GM18511 (cell line): ENCODE data around the gene MIER1.
"Not testable (repeated sequence)": the region's sequence is repeated elsewhere in the genome, so short reads cannot be mapped to it uniquely, and the experiment has no call there.

Experiments
- ATAC-seq: cut with Tn5 transposase; IDR thresholded peaks from one replicate; pipeline ENCODE4 v1.9.1; 2021; ENCODE audit warnings: mild to moderate bottlenecking, moderate library complexity; ENCODE audit not compliant: unreplicated experiment

Gene MIER1

GRCh38 chr1:66924756-66925557 is at the start of gene MIER1, which contains the start of gene DNAI4:
Gene MIER1, plus strand, starts transcription at chr1:66924990. Its CDS starts 39 bp downstream, at chr1:66925029.
Gene DNAI4, minus strand, starts transcription at chr1:66924856. Its CDS starts 25 bp downstream, at chr1:66924831.
- peak; percentile 94 for ATAC-seq

- ATAC-seq, result no peak
Measured at GRCh38 chr1:66876664-66877063, 48.1 kb upstream of the MIER1 start.

- no peak for ATAC-seq
Measured at GRCh38 chr1:66889030-66889429, 35.8 kb upstream of the MIER1 start.

- ATAC-seq, result no peak
Measured at GRCh38 chr1:66890621-66891020, 34.2 kb upstream of the MIER1 start.

GRCh38 chr1:66893712-66894111 is 31.1 kb upstream of the MIER1 start:
- no peak for ATAC-seq

GRCh38 chr1:66915203-66915602 is 9.6 kb upstream of the MIER1 start:
- ATAC-seq, result not testable (repeated sequence)

GRCh38 chr1:66916320-66916719 is 8.5 kb upstream of the MIER1 start:
- ATAC-seq, result no peak

- ATAC-seq, result no peak
Measured at GRCh38 chr1:66917476-66917875, 7.3 kb upstream of the MIER1 start.

GRCh38 chr1:66919063-66919462 is 5.7 kb upstream of the MIER1 start:
- ATAC-seq, result no peak

- no peak for ATAC-seq
Measured at GRCh38 chr1:66919828-66920227, 5.0 kb upstream of the MIER1 start.

- no peak for ATAC-seq
Measured at GRCh38 chr1:66920543-66920942, 4.2 kb upstream of the MIER1 start.

GRCh38 chr1:66925558-66925910 is 744 bp downstream of the MIER1 start:
- ATAC-seq, result peak; percentile 6

GRCh38 chr1:66925944-66926343 is 1.2 kb downstream of the MIER1 start:
- ATAC-seq, result no peak

GRCh38 chr1:66927528-66927927 is 2.7 kb downstream of the MIER1 start:
- no peak for ATAC-seq

GRCh38 chr1:66929146-66929688 is 4.4 kb downstream of the MIER1 start:
- ATAC-seq, result no peak

- no peak for ATAC-seq
Measured at GRCh38 chr1:66929691-66929998, 4.9 kb downstream of the MIER1 start.

- peak; percentile 67 for ATAC-seq
Measured at GRCh38 chr1:66929999-66930822, 5.4 kb downstream of the MIER1 start.

GRCh38 chr1:66930823-66931174 is 6.0 kb downstream of the MIER1 start:
- ATAC-seq, result peak; percentile 1

GRCh38 chr1:66931590-66931989 is 6.8 kb downstream of the MIER1 start:
- no peak for ATAC-seq

GRCh38 chr1:66932291-66932690 is 7.5 kb downstream of the MIER1 start:
- no peak for ATAC-seq

- no peak for ATAC-seq
Measured at GRCh38 chr1:66933887-66934700, 9.3 kb downstream of the MIER1 start.
